ENCODE data around the gene SAP25.
"Not testable (repeated sequence)": the region's sequence is repeated elsewhere in the genome, so short reads cannot be mapped to it uniquely, and the experiment has no call there.

Gene SAP25

GRCh38 chr7:100562195-100563099 lies 11.3 kb downstream of the SAP25 start:
- DNase-seq, result no peak

- no peak for DNase-seq
Measured at GRCh38 chr7:100561491-100562194, 12.1 kb downstream of the SAP25 start.

GRCh38 chr7:100559127-100559526 lies 14.6 kb downstream of the SAP25 start:
- DNase-seq, result no peak

GRCh38 chr7:100556541-100556940 lies 17.2 kb downstream of the SAP25 start:
- no peak for DNase-seq

- DNase-seq, result no peak
Measured at GRCh38 chr7:100555701-100556100, 18.0 kb downstream of the SAP25 start.

- DNase-seq, result no peak
Measured at GRCh38 chr7:100553032-100553431, 20.7 kb downstream of the SAP25 start.

- no peak for DNase-seq
Measured at GRCh38 chr7:100552532-100552931, 21.2 kb downstream of the SAP25 start.

- DNase-seq, result not testable (repeated sequence)
Measured at GRCh38 chr7:100548446-100548845, 25.3 kb downstream of the SAP25 start.

- peak in 4 of 51 donors; percentile 8 to 24 (median 16) for DNase-seq
Measured at GRCh38 chr7:100547872-100548271, 25.8 kb downstream of the SAP25 start.

GRCh38 chr7:100546926-100547800 lies 26.5 kb downstream of the SAP25 start:
- peak in 3 of 51 donors; percentile 8 to 35 (median 25) for DNase-seq

- DNase-seq, result no peak
Measured at GRCh38 chr7:100546129-100546925, 27.4 kb downstream of the SAP25 start.

GRCh38 chr7:100545360-100546128 lies 28.2 kb downstream of the SAP25 start:
- peak in 23 of 51 donors; percentile 5 to 76 (median 31) for DNase-seq

- peak in 1 of 51 donors; percentile 21 for DNase-seq
Measured at GRCh38 chr7:100544967-100545359, 28.7 kb downstream of the SAP25 start.

GRCh38 chr7:100544386-100544785 lies 29.3 kb downstream of the SAP25 start:
- no peak for DNase-seq

GRCh38 chr7:100543586-100543985 lies 30.1 kb downstream of the SAP25 start:
- DNase-seq, result peak in 1 of 51 donors; percentile 22

- not testable (repeated sequence) for DNase-seq
Measured at GRCh38 chr7:100541309-100541708, 32.4 kb downstream of the SAP25 start.

GRCh38 chr7:100540073-100540723 lies 33.5 kb downstream of the SAP25 start:
- DNase-seq, result no peak

GRCh38 chr7:100539436-100540006 lies 34.2 kb downstream of the SAP25 start:
- peak in 2 of 51 donors; percentile 25 to 51 for DNase-seq
